NCI-H2227 (cell line): Measurements from ENCODE around the gene OTUD4.

Experiments used
- DNase-seq: peaks from one replicate; lab custom pipeline; 2025; ENCODE audit not compliant: unreplicated experiment; lab: John Stamatoyannopoulos, UW

The OTUD4 gene

DNA sequence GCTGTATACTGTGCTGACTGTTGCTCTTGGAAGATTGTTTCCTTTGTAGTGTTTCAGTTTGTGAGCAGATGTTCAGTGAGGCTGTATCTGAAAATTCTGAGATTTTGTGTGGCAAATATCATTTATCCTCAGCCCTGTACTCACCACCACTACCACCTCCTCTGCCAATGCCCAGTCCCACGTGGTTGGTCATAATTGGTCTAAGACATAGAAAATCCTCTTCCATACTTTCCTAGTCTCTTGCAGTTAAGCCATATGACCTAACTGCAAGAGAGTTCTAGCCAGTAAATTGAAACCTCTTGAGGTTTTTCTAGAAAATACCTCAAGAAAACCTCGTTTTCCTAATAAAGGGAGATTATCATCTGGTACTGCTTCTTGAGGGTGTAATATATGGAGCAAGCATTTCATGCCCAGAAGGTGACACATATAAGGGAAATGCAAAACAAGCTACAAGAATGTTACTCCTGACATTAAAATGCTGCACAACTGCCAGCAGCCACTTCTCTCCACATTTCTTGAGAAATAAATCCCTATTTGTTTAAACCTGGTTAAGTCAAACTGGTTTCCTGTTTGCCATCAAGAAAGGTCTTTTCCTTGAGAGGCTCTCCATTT is 49.5 kb downstream of the OTUD4 start:
- no peak for DNase-seq

DNA sequence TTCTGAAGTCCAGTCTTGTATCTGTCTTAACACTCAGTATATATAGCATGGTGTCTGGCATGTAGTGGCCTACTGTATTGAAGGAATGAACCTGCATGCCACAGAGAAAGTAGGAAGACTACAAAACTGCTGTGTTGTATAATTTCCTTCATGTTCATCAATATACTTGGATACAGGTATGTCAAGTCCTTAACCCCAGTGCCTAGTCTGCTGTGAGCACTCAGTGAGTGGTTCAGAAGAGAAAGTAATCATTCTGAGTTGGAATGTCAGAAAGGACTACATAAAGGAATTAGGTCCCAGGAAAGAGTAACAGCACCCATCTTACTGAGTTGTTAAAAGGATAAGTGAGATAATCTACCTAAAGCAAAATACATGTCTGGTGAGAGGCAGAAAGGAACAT is 50.3 kb downstream of the OTUD4 start:
- DNase-seq: no peak

DNA sequence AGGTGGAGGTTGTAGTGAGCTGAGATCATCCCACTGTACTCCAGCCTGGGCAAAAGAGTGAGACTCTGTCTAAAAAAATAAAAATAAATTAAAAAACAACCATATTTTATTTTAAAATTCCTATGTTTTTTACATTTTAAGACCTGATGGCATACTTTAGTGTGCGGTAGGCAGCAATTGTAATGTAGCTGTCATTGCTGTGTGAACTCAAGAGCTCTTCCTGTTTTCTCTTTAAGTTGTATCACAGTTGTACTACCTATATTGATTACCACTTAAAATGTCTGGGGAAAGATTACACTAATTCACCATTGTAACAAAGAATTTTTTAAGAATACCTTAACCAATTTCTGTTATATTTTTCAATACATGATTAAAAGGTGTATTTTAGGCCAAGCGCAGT is 55.0 kb downstream of the OTUD4 start:
- DNase-seq: no peak

DNA sequence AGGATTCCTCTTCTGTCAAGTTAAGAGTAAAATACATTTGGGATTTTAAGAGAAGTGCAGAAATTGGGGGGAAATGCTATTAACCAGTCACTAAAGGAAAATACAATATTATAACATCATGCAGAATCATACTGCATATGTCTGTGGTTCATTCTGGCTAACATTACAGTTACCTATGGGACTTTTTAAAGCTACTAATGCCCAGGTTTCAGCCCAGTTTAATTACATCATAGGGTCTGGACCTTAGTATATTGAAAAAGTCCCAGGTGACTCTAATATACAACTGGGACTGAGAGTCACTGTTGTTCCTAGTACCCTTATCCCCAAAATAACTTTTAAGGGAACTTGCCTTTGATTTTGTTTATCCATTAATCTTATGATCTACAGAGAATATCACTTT is 72.3 kb downstream of the OTUD4 start:
- DNase-seq: no peak

DNA sequence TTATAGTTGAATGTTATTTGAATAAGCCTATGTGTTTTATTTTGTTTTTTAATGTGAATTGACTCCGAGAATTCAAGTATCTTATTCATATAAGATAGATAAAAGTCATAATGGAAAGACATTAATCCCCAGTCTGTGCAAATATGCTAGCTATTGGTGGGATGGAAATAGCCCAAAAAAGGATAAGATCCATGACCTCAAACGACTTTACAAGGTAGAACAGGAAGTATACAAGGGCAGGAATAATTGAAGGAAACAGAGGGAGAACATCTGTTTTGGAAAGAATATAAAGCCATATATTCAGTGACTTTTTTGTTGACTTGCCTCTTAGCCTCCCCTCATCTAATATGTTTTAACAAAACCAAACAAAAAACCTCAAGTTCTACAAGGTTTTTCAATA is 73.3 kb downstream of the OTUD4 start:
- no peak for DNase-seq

DNA sequence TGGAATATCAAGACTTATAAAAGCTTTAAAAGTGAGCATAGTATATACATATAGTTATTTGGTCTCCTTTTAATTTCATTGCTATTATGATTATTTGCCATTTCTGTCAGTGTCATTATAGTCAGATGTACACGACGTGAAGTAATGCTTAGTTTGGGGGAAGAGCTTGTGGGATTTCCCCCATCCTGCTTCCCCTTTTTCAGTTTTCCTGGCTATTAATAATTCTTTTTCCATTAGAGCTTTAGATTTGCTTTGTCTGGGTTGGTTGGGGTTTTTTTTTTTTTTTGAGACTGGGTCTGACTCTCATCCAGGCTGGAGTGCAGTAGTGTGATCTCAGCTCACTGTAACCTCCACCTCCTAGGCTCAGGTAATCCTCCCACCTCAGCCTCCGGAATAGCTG is 76.9 kb downstream of the OTUD4 start:
- no peak for DNase-seq

DNA sequence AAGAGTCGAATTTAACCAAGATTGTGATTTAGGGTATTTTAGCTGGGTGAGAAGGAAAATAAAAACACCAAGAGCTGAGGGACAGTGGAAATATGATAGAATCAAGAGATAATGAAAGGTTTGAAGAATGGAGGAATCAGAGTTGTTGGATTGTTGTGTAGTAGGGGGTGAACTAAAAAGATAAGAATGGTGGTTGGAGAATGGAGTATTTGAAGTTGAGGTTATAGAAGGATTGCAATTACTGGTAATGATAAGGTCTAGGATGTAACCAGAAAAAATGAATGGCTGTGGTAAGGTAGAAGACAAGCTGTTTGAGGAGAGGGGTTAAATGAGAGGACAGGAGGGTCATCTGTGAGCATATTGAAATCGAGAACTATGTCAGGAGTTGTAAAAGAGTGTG is 77.8 kb downstream of the OTUD4 start:
- DNase-seq: no peak

DNA sequence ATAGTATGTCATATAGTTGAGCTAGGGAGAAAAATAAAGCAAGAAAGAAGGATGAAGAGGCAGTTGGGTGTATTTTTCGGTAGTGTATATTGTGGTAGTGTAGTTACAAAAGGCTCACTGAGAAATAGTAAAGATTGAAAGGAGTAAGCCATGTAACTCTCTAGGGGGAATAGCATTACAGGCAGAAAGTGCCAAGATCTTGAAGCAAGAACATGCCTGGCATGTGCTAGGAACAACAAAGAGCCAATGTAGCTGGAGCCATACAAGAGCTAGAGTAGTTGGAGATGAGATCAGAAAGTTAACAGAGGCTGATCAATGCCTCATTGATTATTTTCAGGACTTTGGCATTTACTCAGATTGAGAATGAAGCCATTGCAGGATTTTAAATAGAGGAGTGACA is 79.3 kb downstream of the OTUD4 start:
- no peak for DNase-seq

DNA sequence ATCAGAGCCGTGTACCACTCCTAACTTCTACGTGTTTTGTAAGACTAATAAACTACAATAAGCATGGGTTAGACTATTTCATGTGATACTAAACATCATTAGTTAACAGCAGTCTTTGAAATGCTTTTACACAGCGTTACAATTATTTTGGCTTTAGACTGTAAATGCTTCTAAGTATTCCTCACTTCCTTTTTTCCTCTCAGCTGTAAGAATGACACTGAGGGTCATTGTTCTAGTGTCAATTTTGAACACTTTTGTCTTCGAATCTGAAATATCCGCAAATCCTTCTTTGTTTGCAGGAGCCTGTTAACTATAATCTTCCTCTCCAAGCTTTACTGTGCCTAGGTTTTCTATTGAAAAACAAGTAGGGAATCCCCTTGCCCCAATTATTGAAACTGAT is 80.7 kb downstream of the OTUD4 start:
- DNase-seq: no peak

DNA sequence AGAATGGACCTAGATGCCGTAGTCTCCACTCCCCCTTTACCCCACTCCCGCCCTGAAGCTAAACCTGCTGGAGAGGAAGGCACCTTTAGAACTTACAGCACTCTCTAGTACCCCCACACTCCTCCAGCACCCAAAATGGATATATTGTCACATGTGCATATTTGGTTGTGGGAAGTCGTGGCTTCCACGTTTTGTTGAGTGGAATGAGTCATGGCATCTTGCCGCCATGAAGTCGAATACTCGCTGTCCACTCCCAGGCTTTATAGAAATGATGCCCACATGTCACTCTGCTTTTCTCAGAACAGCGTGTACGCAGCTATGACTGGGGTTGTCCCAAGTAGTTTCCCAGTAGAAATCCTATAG is 81.7 kb downstream of the OTUD4 start:
- DNase-seq: peak; percentile 18

DNA sequence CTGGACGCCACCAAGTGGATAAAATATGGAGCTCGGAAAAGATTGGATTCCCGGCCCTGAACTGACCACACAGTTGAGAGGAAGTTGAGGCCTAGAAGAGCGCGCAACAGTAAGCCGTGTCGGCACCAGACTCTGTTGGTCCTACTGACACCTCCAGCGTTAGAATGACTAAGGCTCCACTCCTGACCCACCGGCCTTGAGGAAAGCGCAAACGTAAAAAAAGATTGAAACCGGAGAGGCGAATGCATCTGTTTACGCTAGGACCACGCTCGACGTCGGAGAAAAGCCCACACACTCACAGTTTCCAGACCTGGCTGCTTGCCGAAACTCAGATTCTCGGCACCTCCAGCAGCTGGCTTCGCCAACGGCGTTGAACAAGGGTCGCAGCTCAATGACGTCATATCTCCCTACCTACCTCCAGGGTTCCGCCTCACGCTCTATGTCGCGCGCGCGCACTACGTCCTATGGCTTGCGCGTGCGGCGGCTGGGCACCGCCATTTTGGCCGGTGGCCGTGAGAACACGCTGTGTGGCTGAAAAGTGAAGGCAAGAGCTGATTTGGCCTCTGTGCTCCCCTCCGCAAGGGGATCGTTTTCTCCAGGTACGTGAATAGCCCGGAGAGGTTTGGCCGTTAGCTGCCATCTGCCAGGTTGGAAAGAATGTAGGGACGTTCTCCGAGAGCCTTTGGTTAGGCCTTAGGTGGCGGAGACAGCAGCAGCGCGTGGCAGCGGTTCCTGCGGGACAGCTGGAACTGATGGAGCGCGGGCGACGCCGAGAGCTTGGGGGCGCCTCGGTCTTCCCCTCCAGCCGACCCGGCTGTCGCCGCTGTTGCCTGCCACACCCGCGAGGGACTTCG is 82.3 kb downstream of the OTUD4 start, which contains the start of the genes ABCE1 and ANAPC10:
Gene ABCE1, plus strand, starts transcription at position 491 of the 854 bp plus-strand sequence. CDS start 6,102 bp downstream, outside the sequence.
Gene ANAPC10, minus strand, starts transcription at position 376 of the 854 bp plus-strand sequence. CDS start 2,097 bp downstream, outside the sequence.
- peak; percentile 97 for DNase-seq

DNA sequence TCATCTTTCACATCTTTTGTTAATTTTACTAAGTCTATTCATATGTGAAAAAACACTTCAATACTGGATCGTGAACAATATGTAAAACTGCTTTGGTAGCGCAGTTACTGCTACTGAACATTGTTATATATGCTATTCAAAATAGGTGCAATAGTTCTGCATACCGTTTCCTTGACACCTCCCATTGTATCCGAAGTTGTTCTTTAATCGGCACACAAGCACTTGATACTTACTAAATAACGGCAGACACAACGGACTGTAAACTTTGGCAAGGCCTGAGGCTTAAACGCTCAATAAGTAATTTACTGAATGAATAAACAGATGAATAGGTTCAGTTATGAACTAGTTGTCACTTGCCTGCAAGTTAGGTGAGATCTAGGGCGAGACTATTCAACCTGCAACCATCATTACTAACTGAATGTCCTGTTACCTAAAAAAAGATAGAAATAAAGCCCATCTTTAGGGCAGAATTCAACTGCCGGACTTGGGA is 83.0 kb downstream of the OTUD4 start:
- no peak for DNase-seq

DNA sequence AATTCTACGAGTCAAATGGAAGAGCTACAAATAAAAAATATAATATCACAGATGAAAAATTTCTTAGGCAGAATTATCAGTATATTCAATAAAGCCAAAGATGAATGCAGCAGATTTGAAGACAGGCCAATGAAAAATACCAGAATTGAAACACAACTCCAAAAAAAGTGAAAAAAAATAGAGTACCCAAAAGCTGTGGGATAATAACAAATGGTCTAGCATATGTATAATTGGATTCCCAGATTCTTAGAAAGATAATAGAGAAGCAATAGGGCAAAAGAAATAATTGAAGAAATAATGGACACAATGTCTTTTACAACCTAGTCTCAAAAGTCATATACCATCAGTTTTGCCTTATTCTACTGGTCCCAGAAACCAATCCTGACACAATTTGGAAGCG is 86.8 kb downstream of the OTUD4 start:
- no peak for DNase-seq

DNA sequence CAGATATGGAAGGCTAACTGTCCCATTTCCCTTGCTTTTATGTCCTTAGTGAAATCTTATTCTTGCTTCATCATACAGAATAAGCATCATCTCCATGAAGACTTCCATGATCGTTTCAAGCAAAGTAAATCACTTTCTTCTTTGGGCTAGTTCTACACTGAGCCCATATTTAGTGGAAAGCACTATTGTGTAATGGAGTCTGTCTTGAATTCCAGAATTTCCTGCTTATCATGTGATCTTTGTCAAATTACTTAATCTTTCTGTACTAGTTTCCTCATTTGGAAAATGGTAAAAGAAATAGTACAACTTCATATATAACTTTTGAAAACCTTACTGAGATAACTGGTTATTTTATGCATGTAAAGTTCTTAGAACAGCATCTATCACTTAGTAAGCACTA is 90.0 kb downstream of the OTUD4 start:
- DNase-seq: no peak

DNA sequence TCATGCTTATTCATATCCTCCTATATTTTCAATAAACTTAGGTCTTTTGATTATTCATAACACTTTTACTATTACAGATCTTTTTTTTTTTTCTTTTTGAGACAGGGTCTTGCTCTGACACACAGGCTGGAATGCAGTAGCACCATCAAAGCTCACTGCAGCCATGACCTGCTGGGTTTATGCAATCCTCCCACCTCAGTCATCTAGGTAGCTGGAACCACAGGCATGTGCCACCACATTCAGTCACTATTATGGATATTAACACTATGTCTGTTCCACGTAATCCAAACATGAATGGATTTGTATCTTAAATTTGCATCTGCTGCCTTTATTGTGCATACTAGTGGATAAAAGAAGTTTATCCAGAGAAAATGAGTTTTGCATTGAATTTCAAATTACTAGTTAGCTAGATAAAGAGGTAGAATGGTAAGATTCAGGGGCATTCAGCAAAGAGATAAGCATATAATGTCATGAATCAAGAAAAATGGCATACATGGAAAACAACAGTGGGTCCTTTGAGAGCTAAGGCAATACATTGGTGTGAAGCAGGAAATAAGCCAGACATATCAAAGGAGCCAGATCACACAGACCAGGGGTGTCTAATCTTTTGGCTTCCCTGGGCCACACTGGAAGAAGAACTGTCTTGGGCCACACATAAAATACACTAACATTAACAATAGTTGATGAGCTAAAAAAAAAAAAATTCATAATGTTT is 96.3 kb downstream of the OTUD4 start:
- DNase-seq: no peak
